Measurements from ENCODE around the gene PDK4.

The PDK4 gene

GRCh38 chr7:95596198-95597063 lies at the start of gene PDK4:
PDK4 (minus strand) TSS chr7:95596516; CDS start chr7:95596293, 223 bp downstream.
- no peak for DNase-seq (ENCODE audit: low read depth in 2 of 2)

- DNase-seq (ENCODE audit: low read depth in 2 of 2) = no peak
These were observed 45.9 kb upstream of the PDK4 start for GRCh38 chr7:95642173-95642572.

- DNase-seq (ENCODE audit: low read depth in 2 of 2) = no peak
These were observed 40.0 kb upstream of the PDK4 start for GRCh38 chr7:95636140-95636940.

GRCh38 chr7:95632609-95633008 lies 36.3 kb upstream of the PDK4 start:
- DNase-seq (ENCODE audit: low read depth in 2 of 2) = no peak

GRCh38 chr7:95631527-95631926 lies 35.2 kb upstream of the PDK4 start:
- DNase-seq (ENCODE audit: low read depth in 2 of 2) = no peak

GRCh38 chr7:95630702-95631458 lies 34.6 kb upstream of the PDK4 start:
- DNase-seq (ENCODE audit: low read depth in 2 of 2) = no peak

- DNase-seq (ENCODE audit: low read depth in 2 of 2) = no peak
These were observed 32.6 kb upstream of the PDK4 start for GRCh38 chr7:95628831-95629439.

- DNase-seq (ENCODE audit: low read depth in 2 of 2) = no peak
These were observed 27.5 kb upstream of the PDK4 start for GRCh38 chr7:95623788-95624187.

- no peak for DNase-seq (ENCODE audit: low read depth in 2 of 2)
These were observed 26.5 kb upstream of the PDK4 start for GRCh38 chr7:95622859-95623258.

GRCh38 chr7:95622001-95622549 lies 25.8 kb upstream of the PDK4 start:
- DNase-seq (ENCODE audit: low read depth in 2 of 2) = no peak

- no peak for DNase-seq (ENCODE audit: low read depth in 2 of 2)
These were observed 25.1 kb upstream of the PDK4 start for GRCh38 chr7:95621404-95621803.

GRCh38 chr7:95620631-95621030 lies 24.3 kb upstream of the PDK4 start:
- DNase-seq (ENCODE audit: low read depth in 2 of 2) = no peak

- no peak for DNase-seq (ENCODE audit: low read depth in 2 of 2)
These were observed 23.6 kb upstream of the PDK4 start for GRCh38 chr7:95619921-95620320.

- no peak for DNase-seq (ENCODE audit: low read depth in 2 of 2)
These were observed 23.2 kb upstream of the PDK4 start for GRCh38 chr7:95619517-95619916.

GRCh38 chr7:95614442-95614940 lies 18.2 kb upstream of the PDK4 start:
- no peak for DNase-seq (ENCODE audit: low read depth in 2 of 2)

- DNase-seq (ENCODE audit: low read depth in 2 of 2) = no peak
These were observed 14.9 kb upstream of the PDK4 start for GRCh38 chr7:95611224-95611623.

- DNase-seq (ENCODE audit: low read depth in 2 of 2) = no peak
These were observed 13.1 kb upstream of the PDK4 start for GRCh38 chr7:95609277-95609971.

GRCh38 chr7:95608359-95609173 lies 12.2 kb upstream of the PDK4 start:
- no peak for DNase-seq (ENCODE audit: low read depth in 2 of 2)

GRCh38 chr7:95607561-95607960 lies 11.2 kb upstream of the PDK4 start:
- DNase-seq (ENCODE audit: low read depth in 2 of 2) = no peak

GRCh38 chr7:95605275-95605674 lies 9.0 kb upstream of the PDK4 start:
- no peak for DNase-seq (ENCODE audit: low read depth in 2 of 2)
